Measurements from ENCODE around the gene TOP2B.

The TOP2B gene

DNA sequence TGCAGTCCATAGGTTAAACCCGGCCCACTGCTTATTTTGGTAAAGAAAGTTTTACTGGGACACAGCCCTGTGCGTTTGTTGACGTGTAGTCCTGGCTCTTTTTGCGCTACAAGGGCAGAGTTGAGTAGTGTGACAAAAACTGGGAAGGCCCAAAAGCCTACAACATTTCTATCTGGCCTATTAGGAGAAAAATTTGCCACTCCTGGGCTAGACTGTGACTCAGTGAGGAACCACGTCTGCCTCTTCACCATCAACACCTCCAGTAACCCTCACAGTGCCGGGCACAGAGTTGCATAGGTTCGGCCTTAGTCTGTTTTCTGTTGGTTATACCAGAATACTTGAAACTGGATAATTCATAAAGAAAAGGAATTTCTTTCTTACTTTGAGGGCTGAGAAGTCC is 110.3 kb downstream of the TOP2B start:
- DNase-seq: no peak

DNA sequence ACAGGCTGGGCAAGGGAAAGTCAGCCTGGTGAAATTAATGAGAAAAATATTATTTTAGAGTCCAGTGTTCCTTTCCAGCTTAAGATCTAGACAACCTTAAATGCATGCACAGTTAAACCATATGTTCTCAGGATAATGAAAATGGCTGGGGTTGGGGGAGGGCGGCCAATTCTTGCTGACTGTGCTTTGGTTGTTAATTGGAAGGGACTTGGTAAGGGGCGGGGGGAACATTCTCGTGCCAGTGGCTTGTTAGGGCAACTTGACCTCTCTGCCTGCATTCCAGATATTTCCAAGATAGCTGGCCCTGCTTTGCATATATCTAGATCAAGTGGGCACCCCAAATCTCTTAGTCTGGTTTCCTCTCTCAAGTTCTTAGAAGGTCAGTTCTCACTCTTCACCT is 112.5 kb downstream of the TOP2B start:
- no peak for DNase-seq

DNA sequence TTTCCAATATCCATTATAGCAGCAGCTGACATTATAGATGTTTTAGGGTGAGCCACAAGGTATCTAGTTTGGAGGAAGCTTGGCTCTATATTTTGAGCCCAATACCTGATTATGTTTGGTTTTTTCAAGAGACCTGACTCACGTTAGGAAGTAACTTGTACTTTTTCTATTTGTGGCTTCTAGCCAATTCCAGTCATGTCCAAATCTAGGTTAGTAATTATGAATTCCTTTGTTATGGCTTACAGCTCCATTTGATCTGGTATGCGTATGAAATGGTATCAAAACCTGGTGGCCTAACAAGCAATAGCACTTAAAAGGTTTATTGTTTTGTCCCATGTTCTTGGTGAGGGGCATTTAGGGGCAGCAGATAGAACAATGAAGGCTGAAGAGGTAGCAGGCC is 115.9 kb downstream of the TOP2B start:
- DNase-seq: no peak

DNA sequence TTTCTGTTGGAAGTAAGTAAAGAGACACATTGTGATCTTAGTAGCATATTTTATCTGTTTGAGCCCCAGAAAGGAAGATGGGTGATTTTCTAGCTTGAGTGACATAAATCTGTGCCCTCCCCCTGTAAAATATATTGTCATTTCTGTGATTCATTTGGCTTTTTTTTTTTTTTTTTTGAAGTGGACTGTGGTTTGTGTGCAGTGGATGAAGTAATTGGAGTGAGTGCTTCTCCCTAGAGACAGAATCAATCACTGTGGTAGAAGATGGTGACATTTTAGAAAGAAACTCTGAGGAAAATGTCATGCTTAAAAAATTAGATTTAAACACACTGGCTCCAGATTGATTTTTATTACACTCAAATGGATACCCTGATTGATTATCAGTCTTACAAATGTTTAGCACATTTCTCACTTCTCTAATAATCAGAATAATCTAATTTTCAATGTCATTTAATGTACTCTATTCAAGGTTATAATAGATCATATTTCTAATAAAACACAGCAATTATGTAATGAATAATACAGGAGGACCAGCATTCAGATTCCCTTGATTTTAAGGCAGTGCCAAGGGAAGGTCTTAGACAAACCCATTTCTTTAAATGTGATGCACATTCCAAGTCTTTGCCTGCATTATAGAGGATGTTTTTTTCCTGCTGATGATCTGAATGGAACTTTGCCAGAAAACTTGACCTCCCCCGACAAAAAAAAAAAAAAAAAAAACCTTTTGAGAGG is 116.6 kb downstream of the TOP2B start:
- DNase-seq: no peak

Measured in activated T-cell treated with anti-CD3 and anti-CD28 coated beads, Interleukin-2, amount 50 U/mL, for 1 hour (primary cell).